Measurements from ENCODE around the gene SLC22A23.

Gene SLC22A23

GRCh38 chr6:3287976-3288707, 168.7 kb downstream of the SLC22A23 start:
- Histone ChIP-seq H3K9me3 (ENCODE audit: severe bottlenecking) (no peaks in the 10 kb centered on the region), H3K27ac (ENCODE audit: poor library complexity, severe bottlenecking) (no peak overlapping the region), H3K27me3 (ENCODE audit: insufficient read depth, poor library complexity, severe bottlenecking) (no peaks in the 10 kb centered on the region), H3K4me3 (ENCODE audit: severe bottlenecking) (no peak overlapping the region), H3K4me1 (ENCODE audit: insufficient read depth, poor library complexity, severe bottlenecking) (no peaks in the 10 kb centered on the region), H3K36me3 (ENCODE audit: low read depth) (no peaks in the 10 kb centered on the region)
- TF ChIP-seq CTCF (IDR thresholded peaks at IDR 0.05; ENCODE audit: poor library complexity, severe bottlenecking), result no peak
- ATAC-seq (ENCODE audit: low read depth), result no peak
- DNase-seq (ENCODE audit: low spot score), result peak; percentile 19

GRCh38 chr6:3287308-3287707, 169.5 kb downstream of the SLC22A23 start:
- TF ChIP-seq CTCF (IDR thresholded peaks at IDR 0.05; ENCODE audit: poor library complexity, severe bottlenecking), result no peak
- no peak overlapping the region for H3K4me3 ChIP-seq (ENCODE audit: severe bottlenecking)
- DNase-seq (ENCODE audit: low spot score), result no peak
- no peaks in the 10 kb centered on the region for H3K9me3 ChIP-seq (ENCODE audit: severe bottlenecking)
- peaks cover 4% of the 10 kb centered on the region for H3K4me1 ChIP-seq (ENCODE audit: insufficient read depth, poor library complexity, severe bottlenecking)
- H3K36me3 ChIP-seq (ENCODE audit: low read depth), result no peaks in the 10 kb centered on the region
- no peak for ATAC-seq (ENCODE audit: low read depth)
- no peak overlapping the region for H3K27ac ChIP-seq (ENCODE audit: poor library complexity, severe bottlenecking)
- no peaks in the 10 kb centered on the region for H3K27me3 ChIP-seq (ENCODE audit: insufficient read depth, poor library complexity, severe bottlenecking)

DNA sequence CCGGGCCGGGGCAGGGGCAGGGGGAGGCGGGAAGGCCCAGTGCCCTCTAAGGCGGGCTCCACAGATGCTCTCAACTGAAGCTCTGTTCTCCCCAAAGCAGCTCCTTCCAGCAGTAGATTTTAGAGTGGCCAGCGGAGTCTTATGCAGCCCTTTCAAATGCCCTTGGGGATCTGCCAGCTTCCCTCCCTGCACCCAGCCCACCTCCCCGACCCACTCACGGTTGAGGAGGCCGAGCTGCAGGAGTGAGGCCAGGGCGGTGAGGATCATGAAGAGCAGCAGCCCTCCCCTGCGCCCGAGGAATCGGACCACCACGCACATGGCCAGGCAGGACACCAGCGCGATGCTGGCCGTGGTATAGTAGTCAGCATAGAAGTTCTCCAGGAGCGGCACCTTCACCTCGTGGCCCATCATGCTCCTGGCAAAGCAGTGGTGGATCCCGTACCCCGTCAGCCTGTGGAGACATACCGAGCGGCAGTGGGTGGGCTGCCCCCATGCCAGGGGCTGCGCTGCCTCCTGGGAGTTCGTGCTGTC, 170.1 kb downstream of the SLC22A23 start:
- ATAC-seq (ENCODE audit: low read depth) (no peak), DNase-seq (ENCODE audit: low spot score) (peak; percentile 43)
- Histone ChIP-seq H3K4me1 (ENCODE audit: insufficient read depth, poor library complexity, severe bottlenecking) (peaks cover 8% of the 10 kb centered on the region), H3K9me3 (ENCODE audit: severe bottlenecking) (no peaks in the 10 kb centered on the region), H3K27me3 (ENCODE audit: insufficient read depth, poor library complexity, severe bottlenecking) (no peaks in the 10 kb centered on the region), H3K36me3 (ENCODE audit: low read depth) (no peaks in the 10 kb centered on the region), H3K27ac (ENCODE audit: poor library complexity, severe bottlenecking) (no peak overlapping the region), H3K4me3 (ENCODE audit: severe bottlenecking) (no peak overlapping the region)
- TF ChIP-seq CTCF (IDR thresholded peaks at IDR 0.05; ENCODE audit: poor library complexity, severe bottlenecking), result no peak

- H3K9me3 ChIP-seq (ENCODE audit: severe bottlenecking), result no peaks in the 10 kb centered on the region
- no peaks in the 10 kb centered on the region for H3K27me3 ChIP-seq (ENCODE audit: insufficient read depth, poor library complexity, severe bottlenecking)
- H3K27ac ChIP-seq (ENCODE audit: poor library complexity, severe bottlenecking), result no peak overlapping the region
- no peaks in the 10 kb centered on the region for H3K36me3 ChIP-seq (ENCODE audit: low read depth)
- ATAC-seq (ENCODE audit: low read depth), result no peak
- no peak overlapping the region for H3K4me3 ChIP-seq (ENCODE audit: severe bottlenecking)
- TF ChIP-seq CTCF (IDR thresholded peaks at IDR 0.05; ENCODE audit: poor library complexity, severe bottlenecking), result no peak
- DNase-seq (ENCODE audit: low spot score), result peak; percentile 37
- peaks cover 12% of the 10 kb centered on the region for H3K4me1 ChIP-seq (ENCODE audit: insufficient read depth, poor library complexity, severe bottlenecking)
These were observed 171.1 kb downstream of the SLC22A23 start for GRCh38 chr6:3285732-3286131.

GRCh38 chr6:3285049-3285639, 171.7 kb downstream of the SLC22A23 start:
- H3K4me3 ChIP-seq (ENCODE audit: severe bottlenecking), result no peak overlapping the region
- peaks cover 12% of the 10 kb centered on the region for H3K4me1 ChIP-seq (ENCODE audit: insufficient read depth, poor library complexity, severe bottlenecking)
- DNase-seq (ENCODE audit: low spot score), result peak; percentile 42
- no peaks in the 10 kb centered on the region for H3K9me3 ChIP-seq (ENCODE audit: severe bottlenecking)
- no peak for TF ChIP-seq CTCF (IDR thresholded peaks at IDR 0.05; ENCODE audit: poor library complexity, severe bottlenecking)
- H3K27me3 ChIP-seq (ENCODE audit: insufficient read depth, poor library complexity, severe bottlenecking), result no peaks in the 10 kb centered on the region
- ATAC-seq (ENCODE audit: low read depth), result no peak
- H3K36me3 ChIP-seq (ENCODE audit: low read depth), result no peaks in the 10 kb centered on the region
- H3K27ac ChIP-seq (ENCODE audit: poor library complexity, severe bottlenecking), result no peak overlapping the region

All from RWPE2 (cell line).